CD4-positive, CD25-positive, alpha-beta regulatory T cell (primary cell): Measurements from ENCODE around the gene UCMA. TPM values are rescaled to one million over a fixed set of nuclear protein-coding genes. Genes with fewer than 3 reads are reported as not detected.
"Not testable (repeated sequence)": the region's sequence is repeated elsewhere in the genome, so short reads cannot be mapped to it uniquely, and the experiment has no call there.

Source experiments
- ATAC-seq, 2 donors: fragments of 150-1000 bp; cut with Tn5 transposase; one replicate each; pipeline ENCODE4 v1.10.0; 2021; ENCODE audit warnings: low read depth in 2 of 2, moderate number of reproducible peaks in 2 of 2, moderate library complexity in 1 of 2
- DNase-seq, 3 donors: peaks; one replicate each; pipeline versions ENCODE4 v3.0.0 to v3.0.0-alpha.2; 2012 to 2022; ENCODE audit warnings: mixed read lengths in 1 of 3
- H3K27ac ChIP-seq: one replicate; pipeline ENCODE4 v1.7.0; 2013; ENCODE audit warnings: mild to moderate bottlenecking, low read length; ENCODE audit not compliant: insufficient read depth, poor library complexity, severe bottlenecking
- H3K27me3 ChIP-seq: one replicate; pipeline ENCODE4 v1.7.0; 2013; ENCODE audit warnings: low read length; ENCODE audit not compliant: control insufficient read depth, insufficient read depth
- H3K36me3 ChIP-seq: one replicate; pipeline ENCODE4 v1.7.0; 2013; ENCODE audit warnings: mild to moderate bottlenecking, low read length, moderate library complexity; ENCODE audit not compliant: control insufficient read depth, insufficient read depth
- H3K4me1 ChIP-seq: 2 replicates; pipeline ENCODE4 v1.7.0; 2013; ENCODE audit warnings: mild to moderate bottlenecking, low read length; ENCODE audit not compliant: insufficient read depth, control insufficient read depth, poor library complexity, severe bottlenecking
- H3K4me3 ChIP-seq: one replicate; pipeline ENCODE4 v1.7.0; 2013; ENCODE audit warnings: low read depth, mild to moderate bottlenecking, low read length, moderate library complexity
- H3K9me3 ChIP-seq, 2 experiments: 1 replicate in 1 of 2; 2 replicates in 1 of 2; pipeline ENCODE4 v1.7.0; 2013; ENCODE audit warnings: low read length in 2 of 2, mild to moderate bottlenecking in 1 of 2, moderate library complexity in 1 of 2; ENCODE audit not compliant: control insufficient read depth in 2 of 2
- H3K27ac Mint-ChIP-seq, 3 donors: one replicate each; pipeline ENCODE4 v1.8.0; 2020 to 2022; ENCODE audit warnings: mild to moderate bottlenecking in 3 of 3, mixed read lengths in 3 of 3, moderate library complexity in 2 of 3
- H3K27me3 Mint-ChIP-seq: one replicate; pipeline ENCODE4 v1.8.0; 2022; ENCODE audit warnings: mild to moderate bottlenecking, mixed read lengths
- H3K36me3 Mint-ChIP-seq: one replicate; pipeline ENCODE4 v1.8.0; 2020; ENCODE audit warnings: mixed read lengths
- H3K4me1 Mint-ChIP-seq, 4 donors: one replicate each; pipeline ENCODE4 v1.8.0; 2020 to 2022; ENCODE audit warnings: mixed read lengths in 4 of 4, mild to moderate bottlenecking in 1 of 4
- H3K4me3 Mint-ChIP-seq, 4 donors: one replicate each; pipeline ENCODE4 v1.8.0; 2020 to 2022; ENCODE audit warnings: mild to moderate bottlenecking in 4 of 4, mixed read lengths in 4 of 4, moderate library complexity in 3 of 4
- H3K9me3 Mint-ChIP-seq, 7 donors: one replicate each; pipeline ENCODE4 v1.8.0; 2020 to 2022; ENCODE audit warnings: mixed read lengths in 7 of 7, mild to moderate bottlenecking in 3 of 7, moderate library complexity in 2 of 7
- polyA plus RNA-seq, 4 donors: library from polyadenylated mRNA; unstranded; fragments of 300-500 nt; fragmentation: Illumina TruSeq; gene quantifications; one replicate each; pipeline ENCODE4 v1.2.3, GENCODE V29; 2021
- total RNA-seq: library from RNA; stranded (reverse); gene quantifications from one replicate; pipeline ENCODE4 v1.2.3, GENCODE V29; 2022

The UCMA gene
- total and polyA plus RNA-seq, 5 donors from 2014 or later, result not detected

DNA sequence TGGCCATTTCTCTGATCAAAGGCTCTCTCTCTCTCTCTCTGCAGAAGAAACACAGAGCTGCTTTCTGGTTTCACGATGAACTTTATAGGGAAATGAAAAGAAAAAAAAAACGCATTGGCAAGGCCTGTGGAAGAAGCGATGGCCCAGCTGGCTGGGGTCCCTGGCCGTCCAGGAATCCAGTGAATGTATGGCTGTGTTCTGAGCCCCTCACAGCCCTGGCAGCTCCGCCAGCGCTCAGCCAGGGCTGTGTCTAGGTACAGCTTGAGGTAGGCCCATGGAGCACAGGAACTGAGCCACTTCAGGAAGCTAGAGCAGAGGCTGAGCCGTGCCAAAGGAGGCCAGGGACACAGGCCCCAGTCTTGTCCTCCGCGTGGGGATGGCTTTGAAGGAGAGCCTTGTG is 13.1 kb upstream of the UCMA start:
- H3K27me3 Mint-ChIP-seq, result peaks cover 13% of the 10 kb centered on the region
- ATAC-seq (no peak), DNase-seq (no peak)
- no peaks in the 10 kb centered on the region for H3K4me1 Mint-ChIP-seq
- no peak overlapping the region for H3K4me3 Mint-ChIP-seq
- H3K27ac ChIP-seq, result no peak overlapping the region
- H3K36me3 ChIP-seq, result no peaks in the 10 kb centered on the region
- no peaks in the 10 kb centered on the region for H3K27me3 ChIP-seq
- peak overlapping the region in 1 of 3 donors; percentile 18 for H3K27ac Mint-ChIP-seq
- no peaks in the 10 kb centered on the region for H3K9me3 ChIP-seq
- H3K9me3 Mint-ChIP-seq, result peaks cover 0 to 2% (median 0%) of the 10 kb centered on the region in 7 donors
- no peaks in the 10 kb centered on the region for H3K36me3 Mint-ChIP-seq
- H3K4me1 ChIP-seq, result no peaks in the 10 kb centered on the region
- H3K4me3 ChIP-seq, result no peak overlapping the region

DNA sequence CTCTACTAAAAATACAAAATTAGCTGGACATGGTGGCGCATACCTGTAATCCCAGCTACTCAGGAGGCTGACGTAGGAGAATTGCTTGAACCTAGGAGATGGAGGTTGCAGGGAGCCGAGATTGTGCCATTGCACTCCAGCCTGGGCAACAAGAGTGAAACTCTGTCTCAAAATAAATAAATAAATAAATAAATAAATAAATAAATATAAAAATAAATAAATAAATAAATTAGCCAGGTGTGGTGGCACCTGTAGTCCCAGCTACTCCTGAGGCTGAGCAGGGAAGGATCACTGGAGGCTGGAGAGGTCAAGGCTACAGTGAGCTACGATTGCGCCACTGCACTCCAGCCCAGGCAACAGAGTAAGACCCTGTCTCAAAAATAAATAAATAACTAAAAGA is 8.1 kb upstream of the UCMA start:
- H3K4me3 ChIP-seq, H3K36me3 ChIP-seq, H3K9me3 ChIP-seq, H3K27me3 ChIP-seq, ATAC-seq, H3K36me3 Mint-ChIP-seq, H3K9me3 Mint-ChIP-seq, H3K27ac ChIP-seq, H3K4me1 ChIP-seq, H3K4me1 Mint-ChIP-seq, H3K4me3 Mint-ChIP-seq, DNase-seq, H3K27me3 Mint-ChIP-seq, H3K27ac Mint-ChIP-seq: not testable (repeated sequence)

DNA sequence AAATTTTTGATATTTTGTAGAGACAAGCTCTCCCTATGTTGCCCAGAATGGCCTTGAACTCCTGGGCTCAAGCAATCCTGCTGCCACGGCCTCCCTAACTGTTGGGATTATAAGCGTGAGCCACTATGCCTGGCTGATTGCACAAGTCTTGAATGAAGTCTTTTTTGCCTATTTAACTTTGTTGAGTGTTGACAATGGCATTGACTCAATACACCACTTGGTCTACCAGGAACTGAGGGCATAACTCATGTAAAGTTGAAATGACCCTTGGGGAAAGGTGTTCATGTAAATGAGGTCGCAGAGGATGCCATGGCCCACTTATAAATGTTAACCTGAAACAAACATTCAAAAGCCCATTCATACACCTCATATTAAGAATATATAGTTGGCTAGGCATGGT is 7.4 kb upstream of the UCMA start:
- H3K27me3 Mint-ChIP-seq, result no peaks in the 10 kb centered on the region
- no peaks in the 10 kb centered on the region for H3K4me1 Mint-ChIP-seq
- H3K4me3 Mint-ChIP-seq, result no peak overlapping the region

DNA sequence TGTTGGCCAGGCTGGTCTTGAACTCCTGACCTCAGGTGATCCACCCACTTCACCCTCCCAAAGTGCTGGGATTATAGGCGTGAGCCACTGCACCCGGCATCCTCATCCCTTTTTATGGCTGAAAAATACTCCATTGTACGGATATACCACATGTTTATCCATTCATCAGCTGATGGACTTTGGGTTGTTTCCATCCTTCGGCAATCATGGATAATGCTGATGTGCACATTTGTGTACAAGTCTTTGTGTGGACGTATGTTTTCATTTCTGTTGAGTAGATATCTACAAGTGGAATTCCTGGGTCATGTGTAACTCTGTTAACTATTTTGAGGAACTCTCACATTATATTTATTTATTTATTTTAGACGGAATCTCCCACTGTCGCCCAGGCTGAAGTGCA is 5.7 kb upstream of the UCMA start:
- Histone ChIP-seq H3K4me1 (no peaks in the 10 kb centered on the region), H3K36me3 (no peaks in the 10 kb centered on the region), H3K27me3 (no peaks in the 10 kb centered on the region), H3K27ac (no peak overlapping the region), H3K9me3 (no peaks in the 10 kb centered on the region), H3K4me3 (no peak overlapping the region)
- Mint-ChIP-seq H3K4me1 (no peaks in the 10 kb centered on the region), H3K4me3 (no peak overlapping the region), H3K27me3 (no peaks in the 10 kb centered on the region), H3K36me3 (no peaks in the 10 kb centered on the region), H3K27ac (peak overlapping the region in 1 of 3 donors; percentile 16), H3K9me3 (no peaks in the 10 kb centered on the region)
- ATAC-seq, result no peak
- no peak for DNase-seq

More for the DNA sequence above, 7.4 kb upstream of the UCMA start:
- Histone ChIP-seq H3K4me1 (no peaks in the 10 kb centered on the region), H3K4me3 (no peak overlapping the region), H3K27me3 (no peaks in the 10 kb centered on the region), H3K36me3 (no peaks in the 10 kb centered on the region), H3K9me3 (no peaks in the 10 kb centered on the region), H3K27ac (no peak overlapping the region)
- no peaks in the 10 kb centered on the region for H3K9me3 Mint-ChIP-seq
- H3K27ac Mint-ChIP-seq, result no peak overlapping the region
- DNase-seq (no peak), ATAC-seq (no peak)
- H3K36me3 Mint-ChIP-seq, result no peaks in the 10 kb centered on the region

DNA sequence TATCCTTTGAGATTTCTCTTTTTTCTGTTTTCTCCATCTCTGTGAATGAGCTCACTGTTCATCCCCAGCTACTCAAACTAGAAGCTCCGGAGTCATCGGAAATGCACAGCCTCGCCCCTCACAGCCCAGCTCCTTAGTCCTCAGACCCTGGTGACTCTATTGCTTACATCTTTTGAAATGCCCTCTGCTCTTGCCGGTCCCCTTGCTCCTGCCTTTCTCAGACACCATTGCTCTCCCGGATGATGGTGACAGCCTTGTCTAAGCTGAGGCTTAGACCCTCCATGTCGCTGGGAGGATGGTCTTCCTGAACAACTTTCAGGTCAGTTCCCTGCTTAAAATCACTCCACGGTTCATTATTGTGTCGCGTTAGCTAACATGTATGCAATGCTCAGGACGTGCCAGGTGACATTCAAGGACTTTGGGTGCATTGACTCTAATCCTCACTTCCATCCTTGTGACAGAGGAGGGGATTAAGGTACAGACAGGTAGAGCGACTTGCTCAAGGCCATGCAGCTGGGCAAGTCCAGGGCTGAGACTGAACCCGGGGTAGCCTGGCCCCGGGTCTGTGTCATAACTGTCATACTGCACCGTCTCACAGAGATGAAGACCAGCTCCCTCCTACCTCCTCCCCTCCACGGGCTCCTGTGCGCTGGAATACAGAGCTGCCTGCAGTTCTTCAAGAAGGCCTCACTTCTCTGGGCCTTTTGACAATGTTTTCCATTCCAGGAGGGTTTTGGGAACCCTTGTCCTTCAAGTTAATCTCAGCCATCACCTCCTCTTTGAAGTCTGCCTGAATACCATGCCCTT is 4.3 kb upstream of the UCMA start:
- Mint-ChIP-seq H3K27me3 (no peaks in the 10 kb centered on the region), H3K4me3 (no peak overlapping the region), H3K36me3 (no peaks in the 10 kb centered on the region), H3K4me1 (no peaks in the 10 kb centered on the region), H3K9me3 (no peaks in the 10 kb centered on the region), H3K27ac (peak overlapping the region in 1 of 3 donors; percentile 33)
- H3K4me3 ChIP-seq, result no peak overlapping the region
- DNase-seq (no peak), ATAC-seq (no peak)
- H3K9me3 ChIP-seq, result no peaks in the 10 kb centered on the region
- no peaks in the 10 kb centered on the region for H3K36me3 ChIP-seq
- H3K27me3 ChIP-seq, result no peaks in the 10 kb centered on the region
- no peaks in the 10 kb centered on the region for H3K4me1 ChIP-seq
- no peak overlapping the region for H3K27ac ChIP-seq

- Mint-ChIP-seq H3K36me3 (no peaks in the 10 kb centered on the region), H3K4me1 (no peaks in the 10 kb centered on the region), H3K9me3 (no peaks in the 10 kb centered on the region), H3K27me3 (no peaks in the 10 kb centered on the region), H3K27ac (no peak overlapping the region), H3K4me3 (no peak overlapping the region)
- no peaks in the 10 kb centered on the region for H3K9me3 ChIP-seq
- no peaks in the 10 kb centered on the region for H3K36me3 ChIP-seq
- H3K27ac ChIP-seq, result no peak overlapping the region
- H3K4me3 ChIP-seq, result no peak overlapping the region
- H3K27me3 ChIP-seq, result no peaks in the 10 kb centered on the region
- no peak for DNase-seq
- H3K4me1 ChIP-seq, result no peaks in the 10 kb centered on the region
- no peak for ATAC-seq
These were observed 2.5 kb upstream of the UCMA start for GRCh38 chr10:13236638-13237037.

DNA sequence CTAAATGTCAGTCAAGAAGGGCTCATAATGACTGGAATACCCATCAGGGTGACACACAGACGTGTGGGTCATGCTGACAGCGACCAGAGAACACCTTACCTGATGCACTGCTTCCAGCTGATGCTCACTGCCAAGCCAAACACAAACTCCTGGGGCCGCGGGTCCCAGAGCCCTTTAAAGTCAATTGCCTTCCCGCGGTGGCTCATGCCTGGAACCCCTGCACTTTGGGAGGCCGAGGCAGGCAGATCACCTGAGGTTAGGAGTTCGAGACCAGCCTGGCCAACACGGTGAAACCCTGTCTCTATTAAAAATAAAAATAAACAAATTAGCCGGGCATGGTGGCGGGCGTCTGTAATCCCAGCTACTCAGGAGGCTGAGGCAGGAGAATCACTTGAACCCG is 562 bp upstream of the UCMA start:
- not testable (repeated sequence) for H3K27me3 ChIP-seq, H3K36me3 Mint-ChIP-seq, H3K36me3 ChIP-seq, H3K9me3 ChIP-seq, H3K9me3 Mint-ChIP-seq, H3K4me3 ChIP-seq, ATAC-seq, H3K27ac Mint-ChIP-seq, DNase-seq, H3K4me1 Mint-ChIP-seq, H3K4me1 ChIP-seq, H3K4me3 Mint-ChIP-seq, H3K27ac ChIP-seq, H3K27me3 Mint-ChIP-seq

GRCh38 chr10:13233358-13233757 is 816 bp downstream of the UCMA start:
- H3K9me3 ChIP-seq, result no peaks in the 10 kb centered on the region
- H3K27me3 Mint-ChIP-seq, result no peaks in the 10 kb centered on the region
- H3K4me1 Mint-ChIP-seq, result no peaks in the 10 kb centered on the region
- H3K4me3 Mint-ChIP-seq, result no peak overlapping the region
- no peaks in the 10 kb centered on the region for H3K4me1 ChIP-seq
- H3K9me3 Mint-ChIP-seq, result no peaks in the 10 kb centered on the region
- H3K36me3 Mint-ChIP-seq, result no peaks in the 10 kb centered on the region
- no peak overlapping the region for H3K27ac ChIP-seq
- no peaks in the 10 kb centered on the region for H3K36me3 ChIP-seq
- DNase-seq, result no peak
- no peak for ATAC-seq
- no peaks in the 10 kb centered on the region for H3K27me3 ChIP-seq
- no peak overlapping the region for H3K27ac Mint-ChIP-seq
- H3K4me3 ChIP-seq, result no peak overlapping the region
